ENCODE measurements around the gene HNRNPA1L2. TPM values are rescaled to one million over a fixed set of nuclear protein-coding genes. Genes with fewer than 3 reads are reported as not detected.
"Not testable (repeated sequence)": the region's sequence is repeated elsewhere in the genome, so short reads cannot be mapped to it uniquely, and the experiment has no call there.

The HNRNPA1L2 gene
- total RNA-seq, 2 experiments from 2014 or later = 6.9 to 8.9 TPM

DNA sequence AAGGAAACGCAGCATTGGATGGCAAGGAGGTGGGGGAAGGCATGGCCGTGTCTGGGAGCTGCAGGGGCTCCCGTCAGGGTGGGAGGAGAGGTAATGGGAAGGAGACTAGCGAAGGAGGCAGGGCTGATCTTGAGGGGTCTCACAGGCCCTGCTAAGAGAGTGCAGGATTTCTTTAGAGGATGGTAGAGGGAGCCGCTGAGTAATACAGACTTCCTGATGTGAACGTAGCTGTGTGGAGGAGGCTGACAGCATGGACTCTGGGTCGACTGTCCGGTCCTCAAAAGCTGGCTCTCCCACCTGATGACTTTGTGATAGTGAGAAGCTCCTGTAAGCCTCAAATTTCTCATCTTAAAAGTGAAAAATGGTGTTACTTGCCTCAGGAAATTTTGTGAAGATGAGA lies 34.0 kb upstream of the HNRNPA1L2 start:
- DNase-seq; H3K9me3 Mint-ChIP-seq (ENCODE audit: low read depth); H3K27ac Mint-ChIP-seq; H3K4me1 Mint-ChIP-seq; H3K27me3 Mint-ChIP-seq; POLR2A ChIA-PET; ATAC-seq; H3K36me3 Mint-ChIP-seq (ENCODE audit: low read depth); H3K4me3 Mint-ChIP-seq: not testable (repeated sequence)
- CTCF ChIA-PET = interaction anchor here (0.6 kb wide), 1 partner anchor 20 kb away, joined by 3 read pairs; no protein-coding TSS in a partner anchor
- intact Hi-C loops (cut with DNase I, micrococcal nuclease) = loop anchor here in 1 of 2 experiments (10.0 kb wide), 1 partner anchor 547 kb away; no protein-coding TSS in a partner anchor

- intact Hi-C loops (cut with DNase I, micrococcal nuclease) = loop anchor here in 1 of 2 experiments (1.0 to 10.0 kb wide), 3 partner anchors 200 to 546 kb away; no protein-coding TSS in a partner anchor
- H3K4me3 Mint-ChIP-seq; H3K4me1 Mint-ChIP-seq; DNase-seq; H3K36me3 Mint-ChIP-seq (ENCODE audit: low read depth); H3K27ac Mint-ChIP-seq; POLR2A ChIA-PET; H3K9me3 Mint-ChIP-seq (ENCODE audit: low read depth); H3K27me3 Mint-ChIP-seq; ATAC-seq: not testable (repeated sequence)
- CTCF ChIA-PET = interaction anchor here (0.7 to 0.9 kb wide), 2 partner anchors 44 to 359 kb away, joined by 3 to 4 read pairs; no protein-coding TSS in a partner anchor
These were observed 33.1 kb upstream of the HNRNPA1L2 start for GRCh38 chr13:52609013-52609606.

- POLR2A ChIA-PET; H3K4me3 Mint-ChIP-seq; H3K4me1 Mint-ChIP-seq; DNase-seq; H3K36me3 Mint-ChIP-seq (ENCODE audit: low read depth); H3K27ac Mint-ChIP-seq; H3K27me3 Mint-ChIP-seq; ATAC-seq; H3K9me3 Mint-ChIP-seq (ENCODE audit: low read depth): not testable (repeated sequence)
- intact Hi-C loops (cut with DNase I, micrococcal nuclease) = loop anchor here in 1 of 2 experiments (10.0 kb wide), 1 partner anchor 415 kb away; no protein-coding TSS in a partner anchor
- CTCF ChIA-PET = interaction anchor here (0.6 to 0.9 kb wide), 3 partner anchors 43 to 174 kb away, joined by 3 to 4 read pairs (median 4); no protein-coding TSS in a partner anchor
These were observed 32.1 kb upstream of the HNRNPA1L2 start for GRCh38 chr13:52610158-52610557.

- Mint-ChIP-seq H3K4me1 (peaks cover 21% of the 10 kb centered on the region), H3K27ac (no peak overlapping the region), H3K27me3 (peaks cover 1% of the 10 kb centered on the region), H3K36me3 (ENCODE audit: low read depth) (peaks cover 5% of the 10 kb centered on the region), H3K9me3 (ENCODE audit: low read depth) (no peaks in the 10 kb centered on the region), H3K4me3 (no peak overlapping the region)
- ATAC-seq (no peak), DNase-seq (no peak)
- ChIA-PET POLR2A (no interaction called here), CTCF (interaction anchor here (3.1 kb wide), 1 partner anchor 37 kb away, joined by 29 read pairs; the partner anchor contains the start of gene SUGT1)
- intact Hi-C loops (cut with DNase I, micrococcal nuclease) = loop anchor here in 1 of 2 experiments (10.0 kb wide), 1 partner anchor 420 kb away; no protein-coding TSS in a partner anchor
These were observed 27.0 kb upstream of the HNRNPA1L2 start for GRCh38 chr13:52615134-52615801.

- Mint-ChIP-seq H3K27ac (peak overlapping the region; percentile 94), H3K27me3 (peaks cover 1% of the 10 kb centered on the region), H3K4me3 (peak overlapping the region; percentile 95), H3K4me1 (peaks cover 23% of the 10 kb centered on the region), H3K9me3 (ENCODE audit: low read depth) (no peaks in the 10 kb centered on the region), H3K36me3 (ENCODE audit: low read depth) (peaks cover 5% of the 10 kb centered on the region)
- POLR2A ChIA-PET = no interaction called here
- ATAC-seq = no peak
- peak; percentile 21 for DNase-seq
- intact Hi-C loops (cut with DNase I, micrococcal nuclease) = loop anchor here in 1 of 2 experiments (10.0 kb wide), 1 partner anchor 421 kb away; no protein-coding TSS in a partner anchor
- CTCF ChIA-PET = interaction anchor here (3.1 kb wide), 1 partner anchor 37 kb away, joined by 29 read pairs; the partner anchor contains the start of gene SUGT1
These were observed 26.4 kb upstream of the HNRNPA1L2 start for GRCh38 chr13:52615812-52616211.

GRCh38 chr13:52617070-52618060 lies 24.9 kb upstream of the HNRNPA1L2 start:
- Mint-ChIP-seq H3K27me3 (no peaks in the 10 kb centered on the region), H3K36me3 (ENCODE audit: low read depth) (peaks cover 5% of the 10 kb centered on the region), H3K4me3 (peak overlapping the region; percentile 95), H3K9me3 (ENCODE audit: low read depth) (no peaks in the 10 kb centered on the region), H3K27ac (peak overlapping the region; percentile 94), H3K4me1 (peaks cover 33% of the 10 kb centered on the region)
- intact Hi-C loops (cut with DNase I, micrococcal nuclease) = loop anchor here (1.0 to 10.0 kb wide), 4 partner anchors 35 to 423 kb away; partner anchors contain the start of genes CKAP2 (in 2 of the 2), SUGT1 (in 2 of the 2) and VPS36 (in 1 of the 2)
- ATAC-seq = peak; percentile 96
- ChIA-PET CTCF (interaction anchor here (1.0 to 3.1 kb wide), 5 partner anchors 9 to 351 kb away, joined by 3 to 29 read pairs (median 4); partner anchors contain the start of gene SUGT1), POLR2A (interaction anchor here (0.5 to 1.8 kb wide), 9 partner anchors 17 to 457 kb away, joined by 3 to 17 read pairs (median 3); partner anchors contain the start of gene SUGT1)
- DNase-seq = peak; percentile 91

GRCh38 chr13:52631083-52631690 lies 11.0 kb upstream of the HNRNPA1L2 start:
- POLR2A ChIA-PET; H3K4me3 Mint-ChIP-seq; H3K27me3 Mint-ChIP-seq; DNase-seq; H3K9me3 Mint-ChIP-seq (ENCODE audit: low read depth); intact Hi-C loops (cut with DNase I, micrococcal nuclease); H3K4me1 Mint-ChIP-seq; H3K27ac Mint-ChIP-seq; ATAC-seq: not testable (repeated sequence)
- H3K36me3 Mint-ChIP-seq (ENCODE audit: low read depth) = peaks cover 30% of the 10 kb centered on the region
- CTCF ChIA-PET = interaction anchor here (1.7 kb wide), 1 partner anchor 21 kb away, joined by 6 read pairs; the partner anchor contains the start of gene SUGT1

- Mint-ChIP-seq H3K27me3 (no peaks in the 10 kb centered on the region), H3K4me1 (no peaks in the 10 kb centered on the region), H3K9me3 (ENCODE audit: low read depth) (no peaks in the 10 kb centered on the region), H3K36me3 (ENCODE audit: low read depth) (peaks cover 51% of the 10 kb centered on the region), H3K4me3 (no peak overlapping the region), H3K27ac (no peak overlapping the region)
- intact Hi-C loops (cut with DNase I, micrococcal nuclease) = no loop called here
- ChIA-PET POLR2A (no interaction called here), CTCF (interaction anchor here (0.6 to 2.0 kb wide), 3 partner anchors 13 to 133 kb away, joined by 3 to 7 read pairs (median 5); no protein-coding TSS in a partner anchor)
- ATAC-seq (no peak), DNase-seq (no peak)
These were observed 3.4 kb upstream of the HNRNPA1L2 start for GRCh38 chr13:52638666-52639328.

- Mint-ChIP-seq H3K9me3 (ENCODE audit: low read depth) (no peaks in the 10 kb centered on the region), H3K27me3 (no peaks in the 10 kb centered on the region), H3K36me3 (ENCODE audit: low read depth) (peaks cover 38% of the 10 kb centered on the region), H3K27ac (no peak overlapping the region), H3K4me1 (no peaks in the 10 kb centered on the region), H3K4me3 (no peak overlapping the region)
- ChIA-PET CTCF (interaction anchor here (0.6 to 0.9 kb wide), 2 partner anchors 17 to 65 kb away, joined by 3 read pairs; no protein-coding TSS in a partner anchor), POLR2A (no interaction called here)
- no peak for DNase-seq
- ATAC-seq = no peak
- intact Hi-C loops (cut with DNase I, micrococcal nuclease) = no loop called here
These were observed 1.9 kb downstream of the HNRNPA1L2 start for GRCh38 chr13:52644108-52644507.

DNA sequence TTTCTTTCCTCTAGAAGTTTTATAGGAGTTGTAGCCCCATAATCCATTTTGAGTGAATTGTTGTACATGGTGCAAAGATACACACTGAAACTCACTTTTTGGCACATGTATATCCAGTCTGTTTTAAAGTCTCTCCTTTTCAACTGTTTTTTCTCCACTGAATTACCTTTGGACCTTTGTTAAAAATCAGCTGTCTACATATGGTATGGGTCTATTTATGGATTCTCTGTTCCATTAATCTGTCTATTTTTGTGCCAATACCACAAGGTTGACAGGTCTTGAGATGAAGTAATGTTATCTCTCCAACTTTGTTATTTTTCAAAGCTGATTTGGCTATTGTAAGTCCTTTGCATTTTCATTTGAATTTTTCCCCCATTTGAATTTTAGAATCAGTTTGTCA lies 4.7 kb downstream of the HNRNPA1L2 start:
- Mint-ChIP-seq H3K27ac (no peak overlapping the region), H3K9me3 (ENCODE audit: low read depth) (no peaks in the 10 kb centered on the region), H3K4me1 (peaks cover 8% of the 10 kb centered on the region), H3K4me3 (no peak overlapping the region), H3K27me3 (no peaks in the 10 kb centered on the region), H3K36me3 (ENCODE audit: low read depth) (peaks cover 31% of the 10 kb centered on the region)
- ChIA-PET POLR2A (no interaction called here), CTCF (no interaction called here)
- intact Hi-C loops (cut with DNase I, micrococcal nuclease) = no loop called here
- no peak for ATAC-seq
- DNase-seq = no peak

Data from activated CD4-positive, alpha-beta T cell treated with anti-CD3 and anti-CD28 coated beads for 36 hours (primary cell).